NCI-H2107 (cell line): Measurements from ENCODE around the gene TOMM40L.
A peak's percentile ranks its signal among the peaks of the same experiment; 100 is the strongest.

ENCODE experiments used
- DNase-seq: peaks from one replicate; lab custom pipeline; 2025; lab: John Stamatoyannopoulos, UW

TOMM40L gene

GRCh38 chr1:161197560-161198193, 28.2 kb upstream of the TOMM40L start:
- no peak for DNase-seq

DNA sequence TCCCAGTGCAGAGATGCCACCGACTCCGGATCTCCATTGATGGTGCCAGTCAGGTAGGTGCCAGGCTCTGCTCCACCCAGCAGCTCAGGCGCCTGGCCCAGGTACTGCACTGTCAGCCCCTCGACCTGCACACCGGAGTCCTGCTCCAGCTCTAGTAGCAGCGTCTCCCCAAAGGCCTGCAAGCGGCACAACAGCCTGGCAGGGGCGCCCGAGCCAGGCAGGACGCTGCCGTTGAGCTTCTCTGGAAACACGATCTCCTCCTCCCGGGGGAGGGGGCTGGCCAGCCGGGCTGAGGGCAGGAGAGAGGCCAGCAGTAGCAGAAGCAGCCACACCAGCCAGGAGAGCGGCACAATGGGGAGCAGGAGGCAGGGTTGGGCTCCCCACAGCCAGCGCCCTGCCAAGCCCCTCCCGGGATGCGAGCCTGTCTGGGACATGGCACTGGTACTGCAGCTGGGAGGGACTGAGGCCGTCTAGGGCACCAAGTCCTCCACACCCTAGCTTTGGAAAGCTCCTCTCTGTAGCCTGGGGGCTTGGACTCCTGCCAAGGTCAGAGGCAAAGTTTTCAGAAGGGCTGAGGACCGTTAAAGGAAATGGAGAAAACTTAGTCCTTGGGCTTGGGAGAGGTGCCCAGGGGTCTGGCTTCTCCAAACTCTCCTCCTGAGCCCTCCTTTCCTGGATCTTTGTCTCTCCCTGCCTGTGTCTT, 27.5 kb upstream of the TOMM40L start:
- no peak for DNase-seq

- DNase-seq: no peak
Measured at GRCh38 chr1:161198897-161199431, 26.9 kb upstream of the TOMM40L start, which contains the start of gene ADAMTS4. TSS of gene ADAMTS4 (minus strand) at chr1:161199054. CDS start at chr1:161198627, 427 bp downstream.

DNA sequence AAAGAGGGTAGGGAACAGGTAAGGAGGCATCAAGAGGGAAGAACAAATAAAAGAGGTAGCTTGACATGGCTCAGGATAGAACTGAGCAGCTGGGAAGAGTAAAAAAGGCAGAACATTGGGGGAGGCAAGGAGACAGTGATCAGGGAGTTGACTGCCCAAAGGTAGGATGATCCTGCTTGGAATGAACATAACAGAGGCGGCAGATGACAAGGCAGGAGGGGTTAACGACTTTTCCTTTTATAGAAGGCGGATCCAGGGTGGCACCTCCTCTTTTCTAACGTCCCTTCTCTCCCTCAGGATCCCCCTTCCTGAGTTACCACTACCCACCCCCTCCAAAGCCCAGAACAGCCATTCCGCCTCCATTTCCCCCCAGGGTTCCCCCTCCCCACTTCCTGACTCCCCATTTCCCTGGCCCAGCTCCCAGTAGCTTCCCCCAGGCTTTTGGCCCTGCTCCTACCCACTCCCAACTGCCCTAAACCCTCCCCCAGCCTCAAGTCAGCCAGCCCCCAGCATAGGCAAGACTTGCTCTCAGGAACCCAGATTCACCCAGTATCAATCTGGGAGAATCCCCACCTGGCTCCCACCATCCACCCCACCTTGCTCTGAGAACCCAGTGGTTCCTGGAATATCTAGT, 26.2 kb upstream of the TOMM40L start:
- no peak for DNase-seq

DNA sequence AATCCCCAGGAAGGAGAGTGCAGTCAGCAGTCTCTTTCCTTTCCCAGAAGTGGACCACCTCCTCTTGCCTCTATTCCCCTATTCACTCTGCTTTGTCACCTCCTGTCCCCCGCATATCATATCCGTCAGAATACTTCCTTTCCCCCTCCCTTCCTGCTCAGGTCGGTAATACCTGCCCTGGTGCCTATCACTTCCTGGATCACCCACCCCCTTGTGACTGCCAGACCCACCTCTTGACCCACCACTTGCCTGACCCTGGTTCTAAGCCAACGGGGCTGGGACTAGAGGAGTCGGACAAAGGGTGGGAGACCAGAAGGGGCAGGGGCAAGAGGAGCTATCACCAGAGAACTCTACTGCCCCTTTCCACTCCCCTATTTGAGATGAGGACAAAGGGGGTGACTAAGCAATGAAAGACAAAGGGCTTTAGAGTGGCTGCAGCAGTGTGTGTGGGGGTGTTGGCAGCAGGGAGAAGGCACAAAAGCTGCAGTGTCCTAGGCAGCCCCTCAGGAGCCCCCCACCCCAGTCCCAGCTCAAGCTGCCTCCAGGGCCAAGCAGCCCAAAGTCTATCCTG, 25.4 kb upstream of the TOMM40L start:
- no peak for DNase-seq

DNA sequence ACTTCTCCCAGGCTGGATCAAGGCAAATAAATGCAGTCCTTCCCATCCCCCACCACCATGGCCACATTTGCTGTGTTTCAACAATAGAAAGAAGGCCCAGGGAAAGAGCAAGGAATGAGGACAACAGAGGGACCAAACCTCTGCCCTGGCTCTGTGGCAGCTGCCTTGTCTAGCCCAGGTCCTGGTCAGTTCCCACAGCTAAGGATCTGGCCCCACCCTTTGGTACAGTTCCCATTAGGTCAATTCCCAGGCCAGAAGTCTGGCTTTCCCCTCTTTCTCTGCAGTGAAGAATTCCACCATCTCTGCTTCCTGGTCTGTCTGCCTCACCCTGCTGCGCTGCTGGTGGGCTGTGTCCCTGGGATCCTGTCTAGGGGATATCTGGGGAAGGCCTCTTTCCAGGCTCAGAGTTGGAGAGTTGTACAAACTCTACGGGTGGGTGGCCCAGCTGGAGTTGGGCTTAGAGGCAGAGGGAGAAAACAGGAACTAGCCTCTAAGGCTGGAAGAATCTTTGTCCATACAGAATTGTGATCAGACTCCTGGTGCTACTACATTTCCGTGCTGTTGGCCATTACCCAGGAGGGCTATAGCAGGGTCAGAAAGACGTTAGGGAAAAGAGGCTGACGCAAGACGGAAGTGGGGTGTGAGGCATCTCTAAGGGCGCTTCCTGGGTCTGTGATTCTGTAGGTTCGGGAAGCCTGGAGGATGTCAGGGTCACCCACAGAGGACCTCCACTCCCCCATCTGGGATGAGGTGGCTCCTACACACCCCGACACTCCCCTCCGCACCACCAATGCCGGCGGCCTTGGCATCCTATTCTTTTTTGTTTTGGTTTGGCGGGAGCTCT, 24.6 kb upstream of the TOMM40L start:
- no peak for DNase-seq

DNA sequence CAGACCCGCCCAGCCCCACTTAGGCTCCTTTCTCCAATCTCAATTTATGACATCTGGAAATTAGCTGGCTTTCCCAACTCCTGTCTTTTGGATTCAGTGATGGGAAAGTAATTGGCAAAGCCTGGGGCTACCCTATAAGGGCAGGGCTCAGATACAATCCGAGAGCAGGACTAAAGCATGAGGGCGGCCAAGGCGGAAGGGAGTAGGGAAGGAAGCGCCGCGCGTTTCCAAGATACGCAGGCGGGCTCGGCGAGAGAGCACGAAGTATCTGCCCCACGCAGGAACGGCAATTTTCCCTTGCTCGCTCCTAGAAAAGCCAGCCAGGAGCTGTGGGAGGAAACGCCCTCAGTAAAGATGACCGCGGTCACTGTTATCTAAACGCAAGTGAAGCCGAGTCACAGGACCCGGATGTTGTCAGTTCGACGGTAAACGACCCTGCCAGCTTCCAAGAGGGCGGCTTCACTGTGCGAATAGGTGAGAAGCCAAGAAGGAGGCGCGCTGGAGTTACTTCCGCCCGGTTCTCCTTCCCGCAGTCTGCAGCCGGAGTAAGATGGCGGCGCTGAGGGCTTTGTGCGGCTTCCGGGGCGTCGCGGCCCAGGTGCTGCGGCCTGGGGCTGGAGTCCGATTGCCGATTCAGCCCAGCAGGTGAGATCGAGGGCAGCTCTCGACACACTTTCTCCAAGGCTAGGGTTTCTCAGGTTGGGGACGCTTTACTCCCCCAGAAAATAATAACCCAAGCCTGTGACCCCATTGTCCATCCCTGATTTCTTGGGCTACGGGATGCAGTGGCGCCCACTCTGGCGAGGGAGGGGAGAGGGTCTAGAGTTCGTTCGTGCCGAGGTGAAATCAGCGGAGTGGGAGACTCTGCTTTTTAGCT, 23.8 kb upstream of the TOMM40L start, which contains the start of gene NDUFS2:
TSS of gene NDUFS2 (plus strand) at position 532 of the 877 bp plus-strand sequence. CDS start at position 551, 19 bp downstream.
- DNase-seq: peak; percentile 99

DNA sequence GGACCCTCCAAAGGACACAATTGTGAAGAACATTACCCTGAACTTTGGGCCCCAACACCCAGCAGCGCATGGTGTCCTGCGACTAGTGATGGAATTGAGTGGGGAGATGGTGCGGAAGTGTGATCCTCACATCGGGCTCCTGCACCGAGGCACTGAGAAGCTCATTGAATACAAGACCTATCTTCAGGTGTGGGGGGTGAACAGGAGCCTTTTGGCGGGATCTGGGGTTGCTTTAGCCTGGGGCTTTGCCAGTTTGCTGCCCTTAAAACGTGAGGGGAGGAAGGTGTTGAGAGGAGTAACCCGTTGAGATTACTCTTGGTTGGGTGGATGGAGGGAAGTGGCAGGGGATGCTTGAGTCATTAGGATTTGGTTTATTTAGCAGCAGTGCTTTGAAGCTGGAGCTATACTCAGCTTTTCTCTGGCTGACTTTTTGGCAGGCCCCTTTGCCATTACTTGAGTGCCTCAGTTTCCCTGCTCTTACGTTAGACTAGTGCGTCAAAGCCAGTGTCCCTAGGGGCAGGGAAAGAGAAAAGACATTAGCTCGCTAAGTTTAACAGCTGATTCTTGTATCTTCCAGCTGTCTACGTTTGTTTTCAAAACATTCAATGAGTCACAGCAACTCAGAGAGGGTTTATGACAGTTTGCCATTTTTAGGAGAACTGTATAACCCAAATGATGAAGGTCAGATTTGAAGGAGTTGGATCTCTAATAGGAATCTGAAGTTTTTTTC, 19.3 kb upstream of the TOMM40L start:
- DNase-seq: no peak

DNA sequence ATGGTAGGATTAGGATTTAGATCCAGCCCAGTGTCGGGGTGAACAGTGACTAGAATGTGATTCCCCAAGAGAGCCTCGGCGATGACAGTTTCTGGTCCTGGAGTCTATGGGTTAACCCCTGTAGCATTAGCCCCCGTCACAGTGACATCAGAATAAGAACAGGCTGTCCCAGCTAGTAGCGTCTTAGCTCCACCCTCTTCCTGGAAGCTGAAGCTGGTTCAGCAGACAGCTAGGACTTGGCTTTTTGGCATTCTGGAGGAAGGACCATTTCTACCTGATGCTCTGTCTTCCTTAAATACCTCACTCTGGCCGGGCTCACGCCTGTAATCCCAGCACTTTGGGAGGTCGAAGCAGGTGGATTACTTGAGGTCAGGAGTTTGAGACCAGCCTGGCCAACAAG, 18.7 kb upstream of the TOMM40L start:
- DNase-seq: no peak

GRCh38 chr1:161209790-161210409, 16.0 kb upstream of the TOMM40L start:
- DNase-seq: peak; percentile 82

DNA sequence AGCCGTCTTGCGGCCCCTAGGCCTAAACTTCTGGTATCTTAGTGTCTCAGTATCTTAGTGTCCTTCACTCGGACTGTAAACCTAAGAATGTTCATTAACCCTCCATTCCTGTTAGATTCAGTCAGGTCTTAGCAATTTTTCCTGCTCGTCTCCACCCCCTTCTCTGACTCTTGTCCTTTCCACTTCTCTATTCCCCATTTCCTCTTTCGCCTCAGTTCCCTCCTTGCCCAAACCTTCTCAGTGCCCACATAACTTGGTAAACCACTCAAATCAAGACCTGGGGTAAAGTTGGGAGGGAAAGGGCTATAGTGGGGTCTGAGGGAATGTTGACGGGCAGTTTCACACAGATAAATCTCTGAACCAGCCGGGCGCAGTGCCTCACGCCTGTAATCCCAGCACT, 11.5 kb upstream of the TOMM40L start:
- no peak for DNase-seq

GRCh38 chr1:161215076-161215475, 10.8 kb upstream of the TOMM40L start, which contains the start of gene FCER1G:
TSS of gene FCER1G (plus strand) at chr1:161215295. CDS start at chr1:161215322, 27 bp downstream.
- no peak for DNase-seq

DNA sequence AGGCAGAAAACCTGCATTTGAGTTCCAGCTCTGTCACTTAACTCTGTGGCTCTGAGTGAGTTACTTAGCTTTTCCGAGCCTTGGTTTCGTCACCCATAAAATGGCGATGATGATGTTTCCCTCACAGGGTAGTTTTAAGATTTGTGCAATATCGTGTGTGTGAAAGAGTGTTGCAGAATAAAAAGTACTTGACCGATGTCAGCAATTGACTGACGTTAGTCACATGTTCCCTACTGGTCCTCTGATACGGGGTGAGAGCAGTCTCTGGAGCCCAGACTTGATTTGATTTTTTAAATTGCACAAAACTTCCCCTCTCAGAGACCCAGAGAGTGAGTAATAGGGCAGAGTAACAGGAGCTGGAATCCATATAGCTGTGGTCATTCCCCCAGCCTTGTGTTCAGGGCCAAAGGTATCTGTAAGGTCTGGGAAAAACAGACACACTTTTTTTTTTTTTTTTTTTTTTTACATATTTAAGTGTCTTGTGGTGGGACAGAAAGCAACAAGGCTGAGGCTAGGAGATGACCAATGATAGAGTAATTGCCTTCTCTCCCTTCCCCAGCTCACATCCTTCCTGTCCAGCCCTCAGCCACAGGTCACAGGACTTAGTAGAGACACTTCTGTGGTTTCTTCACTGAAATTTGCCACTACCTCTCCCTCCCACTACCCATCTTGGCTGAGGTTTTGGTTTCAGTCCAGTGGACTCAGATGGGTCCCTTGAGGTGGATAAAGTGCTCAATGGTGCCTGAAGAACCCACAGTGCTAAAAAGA, 8.7 kb upstream of the TOMM40L start:
- no peak for DNase-seq

DNA sequence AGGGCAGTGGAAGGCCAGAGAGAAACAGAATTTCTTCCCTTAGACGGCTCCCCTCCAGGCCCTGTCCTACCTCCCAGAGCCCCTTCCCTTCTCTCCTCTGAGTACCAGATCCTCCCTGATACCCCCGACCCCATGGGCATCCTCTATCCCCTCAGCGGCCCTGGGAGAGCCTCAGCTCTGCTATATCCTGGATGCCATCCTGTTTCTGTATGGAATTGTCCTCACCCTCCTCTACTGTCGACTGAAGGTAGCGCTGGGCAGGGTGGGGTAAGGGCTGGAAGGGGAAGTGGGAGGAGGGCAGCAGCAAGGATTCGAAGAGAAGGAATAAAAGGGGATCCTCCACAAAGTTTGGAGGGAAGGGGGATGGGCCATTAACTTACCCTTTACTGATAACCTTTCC, 8.0 kb upstream of the TOMM40L start:
- no peak for DNase-seq

DNA sequence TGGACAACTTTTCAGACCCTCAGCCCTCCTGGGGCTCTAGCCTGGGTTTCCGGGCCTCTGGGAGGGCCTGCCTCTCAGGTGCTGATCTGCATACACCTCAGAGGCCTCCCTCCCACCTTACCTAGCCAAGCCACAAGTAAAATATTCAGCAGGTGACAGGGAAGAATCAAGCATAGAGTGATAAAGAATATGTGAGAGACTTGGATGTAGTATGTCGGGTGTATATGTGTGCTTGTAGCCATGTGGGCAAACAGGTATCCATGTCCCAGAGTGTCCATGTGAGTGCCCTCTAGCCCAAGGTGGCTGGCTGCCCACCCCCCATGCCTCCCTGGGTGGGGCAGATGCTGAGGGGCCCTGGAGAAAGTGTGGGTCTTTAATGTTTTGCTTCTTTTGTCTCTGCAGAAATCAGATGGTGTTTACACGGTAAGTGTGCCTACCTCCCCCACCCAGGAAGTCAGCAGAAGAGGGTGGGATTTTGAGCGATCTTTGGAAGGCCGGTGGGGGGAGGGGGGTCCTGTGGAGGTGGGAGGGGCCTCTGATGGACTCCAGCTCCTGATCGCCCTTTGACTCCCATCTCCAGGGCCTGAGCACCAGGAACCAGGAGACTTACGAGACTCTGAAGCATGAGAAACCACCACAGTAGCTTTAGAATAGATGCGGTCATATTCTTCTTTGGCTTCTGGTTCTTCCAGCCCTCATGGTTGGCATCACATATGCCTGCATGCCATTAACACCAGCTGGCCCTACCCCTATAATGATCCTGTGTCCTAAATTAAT, 7.4 kb upstream of the TOMM40L start:
- DNase-seq: no peak

GRCh38 chr1:161219078-161219892, 6.6 kb upstream of the TOMM40L start:
- DNase-seq: no peak

DNA sequence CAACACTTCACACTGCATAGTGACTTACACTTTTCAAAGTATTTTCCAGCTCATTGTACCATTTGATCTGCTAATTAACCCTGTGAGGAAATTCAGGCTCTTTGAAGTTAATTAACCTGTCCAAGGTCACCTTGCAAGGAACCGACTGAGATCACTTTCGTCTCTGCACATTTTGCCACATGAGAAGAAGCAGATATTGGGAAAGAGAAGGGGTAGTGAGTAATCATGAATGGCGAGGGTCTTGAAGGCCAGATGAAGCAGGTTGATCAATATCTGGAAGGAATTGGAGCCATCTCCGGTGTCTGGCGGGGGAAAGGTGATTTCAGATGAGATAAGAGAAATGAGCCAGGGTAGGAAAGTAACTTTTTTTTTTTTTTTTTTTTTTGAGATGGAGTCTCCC, 5.9 kb upstream of the TOMM40L start:
- no peak for DNase-seq
